HEK293 (cell line): ENCODE data around the gene C4orf50.

Experiments used
- CTCF ChIP-seq: fragments of 450-650 bp; formaldehyde crosslinking; IDR thresholded peaks from 2 replicates; pipeline ENCODE4 v1.5.1; 2016; ENCODE audit warnings: missing biosample characterization, missing genetic modification characterization
- KLF16 ChIP-seq: fragments of 450-650 bp; formaldehyde crosslinking; IDR thresholded peaks from 2 replicates; pipeline ENCODE4 v1.5.1; 2017; ENCODE audit warnings: missing biosample characterization, missing genetic modification characterization
- ZNF239 ChIP-seq: fragments of 450-650 bp; formaldehyde crosslinking; IDR thresholded peaks from 2 replicates; pipeline ENCODE4 v1.5.1; 2016; ENCODE audit warnings: missing biosample characterization, missing genetic modification characterization
- ZNF292 ChIP-seq: fragments of 450-650 bp; formaldehyde crosslinking; IDR thresholded peaks from 2 replicates; pipeline ENCODE4 v1.5.1; 2016; ENCODE audit warnings: low read depth, missing biosample characterization, missing genetic modification characterization, borderline replicate concordance
- ZNF624 ChIP-seq: fragments of 450-650 bp; formaldehyde crosslinking; IDR thresholded peaks from 2 replicates; pipeline ENCODE4 v1.5.1; 2017; ENCODE audit warnings: missing biosample characterization, missing genetic modification characterization

DNA sequence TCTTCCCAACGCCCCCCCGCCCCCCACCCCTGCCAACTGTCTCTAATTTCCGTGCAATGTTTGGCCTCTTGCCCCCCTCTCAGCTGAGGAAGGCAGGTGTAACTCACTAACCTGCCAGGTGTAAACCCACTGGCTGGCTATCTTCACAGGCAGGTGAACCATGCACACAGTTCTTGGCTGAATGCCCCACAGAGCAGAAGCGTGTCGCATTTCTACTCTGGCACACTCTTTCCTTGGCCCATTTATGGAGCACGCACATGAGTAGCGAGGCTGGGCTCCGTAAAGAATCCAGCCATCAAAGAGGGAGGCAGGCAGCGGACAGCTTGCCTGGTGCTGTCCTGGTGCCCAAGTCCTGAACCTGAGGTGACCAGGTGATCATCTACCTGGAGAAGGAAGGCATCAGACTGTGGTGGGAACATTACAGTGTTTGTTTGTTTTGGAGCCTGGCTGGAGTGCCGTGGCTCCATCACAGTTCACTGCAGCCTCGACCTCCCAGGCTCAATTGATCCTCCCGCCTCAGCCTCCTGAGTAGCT lies 86.1 kb downstream of the C4orf50 start:
- TF ChIP-seq ZNF292 (no peak), ZNF239 (tag by site-specific recombination) (no peak), CTCF (tag by site-specific recombination) (no peak), KLF16 (tag by site-specific recombination) (no peak), ZNF624 (no peak)
